Heart left ventricle (tissue), 16 donors: ENCODE data around the gene PCYT1A. TPM values are rescaled to one million over a fixed set of nuclear protein-coding genes. Genes with fewer than 3 reads are reported as not detected.

ENCODE experiments used
- ATAC-seq, 4 donors: fragments of 200-7000 bp; cut with Tn5 transposase; one replicate each; pipeline ENCODE4 v1.9.1; 2020 to 2022; ENCODE audit warnings: moderate library complexity in 4 of 4, mild to moderate bottlenecking in 3 of 4, moderate number of reproducible peaks in 1 of 4
- DNase-seq, 5 donors: peaks; one replicate each; pipeline ENCODE4 v3.0.0-alpha.2; 2020
- H3K27ac ChIP-seq, 12 donors: fragments of 200-600 bp; sonication (generic) in 4 of 12; one replicate each; pipeline versions ENCODE4 v1.5.0 to v1.8.0; 2016 to 2022; ENCODE audit warnings: mild to moderate bottlenecking in 2 of 12
- H3K27me3 ChIP-seq, 9 donors: fragments of 200-600 bp; sonication (generic) in 2 of 9; one replicate each; pipeline versions ENCODE4 v1.5.1 to v1.8.0; 2016 to 2022; ENCODE audit warnings: mild to moderate bottlenecking in 3 of 9
- H3K36me3 ChIP-seq, 9 donors: fragments of 200-600 bp; sonication (generic) in 2 of 9; one replicate each; pipeline versions ENCODE4 v1.5.0 to v1.8.0; 2018 to 2022; ENCODE audit warnings: mild to moderate bottlenecking in 2 of 9
- H3K4me1 ChIP-seq, 12 donors: fragments of 200-600 bp; sonication (generic) in 4 of 12; one replicate each; pipeline versions ENCODE4 v1.5.0 to v1.8.0; 2016 to 2022; ENCODE audit warnings: mild to moderate bottlenecking in 3 of 12
- H3K4me3 ChIP-seq, 12 donors: fragments of 200-600 bp; sonication (generic) in 4 of 12; one replicate each; pipeline versions ENCODE4 v1.5.0 to v1.8.0; 2017 to 2022; ENCODE audit warnings: mild to moderate bottlenecking in 9 of 12, moderate library complexity in 4 of 12
- H3K9me3 ChIP-seq, 12 donors: fragments of 200-600 bp; sonication (generic) in 4 of 12; one replicate each; pipeline versions ENCODE4 v1.5.0 to v1.8.0; 2016 to 2022; ENCODE audit warnings: mild to moderate bottlenecking in 1 of 12
- CTCF ChIP-seq, 12 donors: fragments of 200-600 bp; sonication (generic) in 4 of 12; IDR thresholded peaks; one replicate each; pipeline versions ENCODE4 v1.5.0 to v1.8.0; 2018 to 2022; ENCODE audit warnings: antibody characterized with exemption in 12 of 12, mild to moderate bottlenecking in 5 of 12
- POLR2A ChIP-seq, 2 donors: fragments of 450-650 bp; IDR thresholded peaks; one replicate each; pipeline ENCODE4 v1.6.1; 2017; ENCODE audit warnings: antibody characterized with exemption in 2 of 2, mild to moderate bottlenecking in 2 of 2, moderate library complexity in 2 of 2
- WGBS, 4 donors: extraction: QIAGEN DNeasy Blood & Tissue Kit in 2 of 4; methylation state at CpG; one replicate each; pipeline versions ENCODE4 v1.1.5 to v1.1.7; 2013 to 2018; 5-methylcytosine and 5-hydroxymethylcytosine counted together
- intact Hi-C, 10 donors: fragments of 100-400 bp; cut with DNase I; formaldehyde crosslinking; loops; one replicate each; pipeline versions ENCODE4 v1.11.1 to v1.14.2; 2022
- polyA plus RNA-seq, 2 donors: library from polyadenylated mRNA; stranded (reverse); fragments of 200-250 nt; gene quantifications; one replicate each; pipeline ENCODE4 v1.2.3, GENCODE V29; 2013
- total RNA-seq, 9 donors: library from RNA; depleted of rRNA in 2 of 9; stranded (reverse); fragments of >200 nt in 2 of 9; fragmentation: NEBNext Ultra II Directional in 3 of 9; extraction: Animal tissue kit (Norgen Biotek cat#: 25700) in 3 of 9; gene quantifications; one replicate each; pipeline versions ENCODE4 v1.1.0 to v1.2.4, GENCODE V29; 2016 to 2023
- donor health status: ischemic (EF 13 %, LVEDD 7.1; RV severe dilation, severe dysfunction).
- donor health status: healthy with polysubstance abuse.
- donor health status: DM: no; HTN: yes; CAD: no.
- donor health status: DM: no; HTN: no; CAD: no.
- donor health status: ischemic (EF 25% LVEDD 6.9; RV normal size, moderate dysfunction).
- donor health status: ischemic (EF 25% LVEDD 5.7; RV mildly dilated, moderate dysfunction).
- donor health status: healthy.
- donor health status: DM: yes; HTN: yes; CAD: no.
- donor health status: ischemic (EF 35%, LVEDD 5.7; RV mildly dilated, moderate dysfunction).
- donor health status: nonischemic (EF 11% LVEDD 7.7; RV severe dilation, severe dysfunction).
- donor health status: DM: yes; HTN: yes; CAD: no.
- donor health status: PGD.
- donor health status: ischemic (EF 29% LVEDD 5.4; RV normal size, mild dysfunction).
- donor health status: nonischemic (EF 23%, LVEDD 6.1; RV moderate dilation, normal function).

Gene PCYT1A
- total and polyA plus RNA-seq, 11 donors, result 29.4 to 149 (median 105) TPM

GRCh38 chr3:196241704-196242103, 45.8 kb downstream of the PCYT1A start:
- Histone ChIP-seq H3K9me3 (no peaks in the 10 kb centered on the region), H3K4me3 (no peak overlapping the region), H3K36me3 (peaks cover 0 to 86% (median 78%) of the 10 kb centered on the region in 9 donors), H3K4me1 (peaks cover 0 to 3% (median 0%) of the 10 kb centered on the region in 12 donors), H3K27me3 (no peaks in the 10 kb centered on the region), H3K27ac (no peak overlapping the region)
- WGBS, 4 donors, result 81 to 89% (median 88%) methylated on average over 8 of the region's 8 CpGs
- intact Hi-C loops, result no loop called here
- ATAC-seq (no peak), DNase-seq (no peak)
- no peak for TF ChIP-seq POLR2A (IDR thresholded peaks at IDR 0.05)
- TF ChIP-seq CTCF (IDR thresholded peaks at IDR 0.05), result no peak

- TF ChIP-seq CTCF (IDR thresholded peaks at IDR 0.05) (no peak), POLR2A (IDR thresholded peaks at IDR 0.05) (no peak)
- Histone ChIP-seq H3K4me1 (peaks cover 0 to 3% (median 0%) of the 10 kb centered on the region in 12 donors), H3K36me3 (peaks cover 0 to 86% (median 74%) of the 10 kb centered on the region in 9 donors), H3K9me3 (no peaks in the 10 kb centered on the region), H3K4me3 (no peak overlapping the region), H3K27ac (no peak overlapping the region), H3K27me3 (no peaks in the 10 kb centered on the region)
- ATAC-seq, result no peak
- DNase-seq, result no peak
- intact Hi-C loops, result no loop called here
- WGBS, 4 donors, result 86 to 93% (median 90%) methylated on average over 4 of the region's 4 CpGs
Measured at GRCh38 chr3:196240424-196240823, 47.1 kb downstream of the PCYT1A start.

GRCh38 chr3:196238612-196239560, 48.6 kb downstream of the PCYT1A start:
- 65 to 73% (median 69%) methylated on average over 14 of the region's 14 CpGs for WGBS, 4 donors
- no peak overlapping the region for H3K4me3 ChIP-seq
- no peaks in the 10 kb centered on the region for H3K4me1 ChIP-seq
- TF ChIP-seq POLR2A (IDR thresholded peaks at IDR 0.05) (no peak), CTCF (IDR thresholded peaks at IDR 0.05) (no peak)
- intact Hi-C loops, result no loop called here
- H3K36me3 ChIP-seq, result peaks cover 0 to 90% (median 73%) of the 10 kb centered on the region in 9 donors
- no peaks in the 10 kb centered on the region for H3K9me3 ChIP-seq
- DNase-seq (no peak), ATAC-seq (no peak)
- no peaks in the 10 kb centered on the region for H3K27me3 ChIP-seq
- H3K27ac ChIP-seq, result peak overlapping the region in 1 of 12 donors; percentile 35

GRCh38 chr3:196237203-196237602, 50.3 kb downstream of the PCYT1A start:
- DNase-seq (no peak), ATAC-seq (no peak)
- Histone ChIP-seq H3K36me3 (peaks cover 0 to 85% (median 63%) of the 10 kb centered on the region in 9 donors), H3K4me1 (peaks cover 0 to 6% (median 0%) of the 10 kb centered on the region in 12 donors), H3K27me3 (no peaks in the 10 kb centered on the region), H3K9me3 (no peaks in the 10 kb centered on the region), H3K27ac (no peak overlapping the region), H3K4me3 (no peak overlapping the region)
- WGBS, 4 donors, result 83 to 88% (median 86%) methylated on average over 5 of the region's 5 CpGs
- intact Hi-C loops, result no loop called here
- TF ChIP-seq CTCF (IDR thresholded peaks at IDR 0.05) (no peak), POLR2A (IDR thresholded peaks at IDR 0.05) (no peak)
